GM11168 (cell line): ENCODE measurements around the gene CADM4.
"Not testable (repeated sequence)": the region's sequence is repeated elsewhere in the genome, so short reads cannot be mapped to it uniquely, and the experiment has no call there.

Experiments
- in situ Hi-C: fragments of 300-500 bp; cut with MboI; formaldehyde crosslinking; loops from one replicate; pipeline ENCODE4 v1.12.0; 2022; ENCODE audit warnings: low sequenced_read_pairs; ENCODE audit not compliant: unreplicated experiment

The CADM4 gene, protein sequence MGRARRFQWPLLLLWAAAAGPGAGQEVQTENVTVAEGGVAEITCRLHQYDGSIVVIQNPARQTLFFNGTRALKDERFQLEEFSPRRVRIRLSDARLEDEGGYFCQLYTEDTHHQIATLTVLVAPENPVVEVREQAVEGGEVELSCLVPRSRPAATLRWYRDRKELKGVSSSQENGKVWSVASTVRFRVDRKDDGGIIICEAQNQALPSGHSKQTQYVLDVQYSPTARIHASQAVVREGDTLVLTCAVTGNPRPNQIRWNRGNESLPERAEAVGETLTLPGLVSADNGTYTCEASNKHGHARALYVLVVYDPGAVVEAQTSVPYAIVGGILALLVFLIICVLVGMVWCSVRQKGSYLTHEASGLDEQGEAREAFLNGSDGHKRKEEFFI

GRCh38 chr19:43639519-43640423 is at the start of gene CADM4:
Gene CADM4 (minus strand): TSS chr19:43639850. CDS start chr19:43639790, 60 bp downstream.
- in situ Hi-C loops: no loop called here

DNA sequence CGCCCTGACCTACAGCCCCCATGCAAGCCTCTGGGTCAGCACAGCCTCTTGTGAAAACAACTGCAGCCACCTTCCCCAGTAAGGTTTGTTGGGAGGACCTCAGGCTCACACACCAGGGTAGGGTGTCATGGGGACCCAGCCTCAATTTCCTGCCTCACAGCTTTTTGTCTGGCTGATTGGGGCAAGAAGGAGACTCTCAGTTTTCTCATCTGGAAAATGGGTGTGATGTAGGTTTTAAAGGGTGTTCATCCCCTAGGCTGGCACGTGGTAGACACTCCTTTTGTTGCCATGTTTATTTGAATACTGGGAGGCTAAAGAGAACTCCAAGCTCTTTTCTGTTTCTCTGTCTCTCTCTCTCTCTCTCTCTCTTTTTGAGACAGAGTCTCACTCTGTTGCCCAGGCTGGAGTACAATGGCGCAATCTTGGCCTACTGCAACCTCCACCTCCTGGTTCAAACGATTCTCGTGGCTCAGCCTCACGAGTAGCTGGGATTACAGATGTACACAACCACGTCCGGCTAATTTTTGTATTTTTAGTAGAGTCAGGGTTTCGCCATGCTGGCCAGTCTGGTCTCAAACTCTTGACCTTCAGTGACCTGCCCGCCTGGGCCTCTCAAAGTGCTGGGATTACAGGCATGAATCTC is 48.5 kb upstream of the CADM4 start:
- in situ Hi-C loops: no loop called here

GRCh38 chr19:43687660-43687997 is 48.0 kb upstream of the CADM4 start:
- in situ Hi-C loops: no loop called here

- in situ Hi-C loops: no loop called here
These were observed 44.7 kb upstream of the CADM4 start for GRCh38 chr19:43684326-43684725.

DNA sequence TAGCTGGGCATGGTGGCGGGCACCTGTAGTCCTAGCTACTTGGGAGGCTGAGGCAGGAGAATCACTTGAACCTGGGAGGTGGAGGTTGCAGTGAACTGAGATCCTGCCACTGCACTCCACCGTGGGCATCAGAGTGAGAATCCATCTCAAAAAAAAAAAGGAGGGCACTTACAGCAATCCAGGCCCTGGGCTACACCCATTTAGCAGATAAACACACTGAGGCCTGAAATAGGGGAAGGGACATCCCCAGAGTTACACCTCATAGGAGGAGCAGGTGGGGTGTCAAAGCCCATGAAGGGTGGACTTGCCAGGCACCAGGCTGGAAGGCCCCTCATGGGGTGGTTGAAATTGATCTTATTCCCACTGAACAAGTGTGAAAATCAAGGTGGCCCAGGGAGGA is 44.3 kb upstream of the CADM4 start:
- in situ Hi-C loops: no loop called here

DNA sequence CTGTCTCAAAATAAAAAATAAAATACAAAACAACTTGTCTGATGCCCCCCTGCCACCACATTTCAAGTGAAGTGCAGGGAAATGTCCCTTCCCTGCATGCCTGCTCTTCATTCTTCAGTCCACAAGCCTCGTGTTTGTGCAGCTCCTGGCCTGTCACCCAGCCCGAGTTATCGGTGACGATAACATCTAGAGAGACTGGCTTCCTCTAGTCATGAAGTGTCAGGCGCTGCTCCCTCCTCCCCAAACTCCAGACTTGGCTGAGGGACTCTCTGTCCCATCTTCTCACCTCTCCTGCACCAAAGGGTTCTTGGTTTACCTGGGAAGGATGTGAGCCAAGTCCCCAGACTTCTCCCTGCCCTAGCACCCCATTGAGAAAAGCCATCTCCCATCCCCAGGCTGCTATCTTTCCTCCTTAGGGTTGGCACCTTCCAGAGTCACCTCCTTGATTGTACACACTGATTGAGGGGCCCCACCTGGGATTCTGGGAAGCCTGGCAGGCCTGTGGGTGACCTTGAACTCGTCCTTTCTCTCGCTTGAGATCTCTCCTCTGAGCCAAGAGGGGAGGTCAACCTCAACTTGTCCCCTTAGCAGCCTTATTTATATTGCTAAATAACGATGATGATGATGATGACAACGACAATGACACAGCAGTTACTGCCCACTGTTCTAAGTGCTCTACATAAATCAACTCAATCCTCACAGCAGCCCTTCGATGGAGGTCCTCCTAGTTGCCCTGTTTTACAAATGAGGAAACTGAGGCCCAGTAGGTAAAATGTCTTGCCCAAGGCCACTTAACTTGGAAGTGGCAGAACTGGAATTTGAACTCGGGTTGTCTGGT is 43.4 kb upstream of the CADM4 start:
- in situ Hi-C loops: no loop called here

DNA sequence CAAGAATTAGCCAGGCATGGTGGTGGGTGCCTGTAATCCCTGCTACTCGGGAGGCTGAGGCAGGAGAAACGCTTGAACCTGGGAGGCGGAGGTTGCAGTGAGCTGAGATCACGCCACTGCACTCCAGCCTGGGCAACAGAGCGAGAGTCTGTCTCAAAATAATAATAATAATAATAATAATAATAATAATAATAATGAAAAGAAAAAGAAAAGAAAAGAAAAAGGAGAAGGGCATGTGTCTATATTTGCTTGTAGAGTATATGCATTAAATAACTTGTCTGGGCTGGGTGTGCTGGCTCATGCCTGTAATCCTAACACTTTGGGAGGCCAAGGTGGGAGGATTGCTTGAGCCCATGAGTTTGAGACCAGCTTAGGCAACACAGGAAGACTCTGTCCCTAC is 42.6 kb upstream of the CADM4 start:
- in situ Hi-C loops: not testable (repeated sequence)

- in situ Hi-C loops: no loop called here
These were observed 42.2 kb upstream of the CADM4 start for GRCh38 chr19:43681821-43682220.

DNA sequence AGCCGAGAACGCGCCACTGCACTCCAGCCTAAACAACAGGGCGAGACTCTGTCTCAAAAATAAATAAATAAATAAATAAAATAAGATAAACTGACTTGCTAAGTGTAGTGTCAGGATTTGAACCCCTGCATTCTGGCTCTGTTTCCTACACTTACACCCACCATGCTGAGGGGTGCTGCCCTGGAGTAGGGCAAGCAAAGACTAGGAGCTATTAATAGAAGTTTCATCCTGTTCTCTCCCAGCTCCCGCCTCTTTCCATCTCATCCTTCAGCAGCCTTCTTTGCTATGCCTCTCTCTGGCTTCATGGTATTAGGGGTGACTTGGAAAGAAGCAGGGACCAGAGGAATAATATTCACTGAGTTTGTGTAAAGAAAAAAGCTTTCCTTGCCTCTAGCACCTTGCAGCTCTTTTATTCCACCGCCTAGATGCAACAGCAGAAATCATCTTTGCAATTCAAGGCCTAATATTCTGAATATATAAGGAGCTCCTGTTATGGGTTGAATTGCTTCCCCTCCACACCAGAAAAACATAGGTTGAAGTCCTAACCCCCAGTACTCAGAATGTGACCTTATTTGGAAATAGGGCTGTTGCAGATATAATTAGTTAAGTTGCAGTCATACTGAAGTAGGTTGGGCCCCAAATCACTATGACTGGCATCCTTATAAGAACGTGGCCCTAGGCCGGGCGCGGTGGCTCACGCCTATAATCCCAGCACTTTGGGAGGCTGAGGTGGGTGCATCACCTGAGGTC is 39.0 kb upstream of the CADM4 start:
- in situ Hi-C loops: no loop called here

DNA sequence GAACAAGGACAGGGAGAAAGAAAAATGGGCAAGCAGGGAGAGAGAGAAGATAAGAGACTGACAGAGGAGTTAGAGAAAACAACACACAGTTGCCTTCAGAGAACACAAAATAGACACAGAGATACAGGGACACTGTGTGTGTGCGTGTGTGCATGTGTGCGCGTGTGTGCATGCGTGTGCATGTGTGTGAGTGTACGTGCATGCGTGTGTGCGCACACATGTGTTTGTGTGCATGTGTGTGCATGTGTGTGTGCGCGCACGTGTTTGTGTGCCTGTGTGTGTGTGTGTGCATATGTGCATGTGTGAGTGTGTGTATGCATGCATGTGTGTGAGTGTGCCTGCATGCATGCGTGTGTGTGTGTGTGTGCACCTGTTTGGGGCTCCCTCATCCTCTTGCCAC is 36.3 kb upstream of the CADM4 start:
- in situ Hi-C loops: no loop called here

GRCh38 chr19:43675269-43675879 is 35.7 kb upstream of the CADM4 start:
- in situ Hi-C loops: no loop called here

GRCh38 chr19:43674596-43674995 is 34.9 kb upstream of the CADM4 start:
- in situ Hi-C loops: no loop called here

DNA sequence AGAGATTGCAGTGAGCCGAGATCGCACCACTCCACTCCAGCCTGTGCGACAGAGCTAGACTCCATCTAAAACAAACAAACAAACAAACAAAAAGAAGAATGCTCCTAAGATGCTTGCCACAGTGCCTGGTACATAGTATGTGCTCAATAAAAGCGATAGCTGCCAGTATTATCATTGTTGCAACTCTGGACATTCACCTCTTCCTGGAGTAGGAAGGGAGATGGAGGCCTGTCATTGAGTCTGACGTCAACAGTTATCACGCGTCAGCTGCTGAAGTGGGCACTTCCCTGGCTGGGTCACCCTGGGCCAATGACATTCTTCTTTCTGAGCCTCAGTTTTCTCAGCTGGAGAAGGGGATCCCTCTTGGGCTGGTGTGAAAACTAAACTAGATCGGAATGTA is 34.5 kb upstream of the CADM4 start:
- in situ Hi-C loops: no loop called here

DNA sequence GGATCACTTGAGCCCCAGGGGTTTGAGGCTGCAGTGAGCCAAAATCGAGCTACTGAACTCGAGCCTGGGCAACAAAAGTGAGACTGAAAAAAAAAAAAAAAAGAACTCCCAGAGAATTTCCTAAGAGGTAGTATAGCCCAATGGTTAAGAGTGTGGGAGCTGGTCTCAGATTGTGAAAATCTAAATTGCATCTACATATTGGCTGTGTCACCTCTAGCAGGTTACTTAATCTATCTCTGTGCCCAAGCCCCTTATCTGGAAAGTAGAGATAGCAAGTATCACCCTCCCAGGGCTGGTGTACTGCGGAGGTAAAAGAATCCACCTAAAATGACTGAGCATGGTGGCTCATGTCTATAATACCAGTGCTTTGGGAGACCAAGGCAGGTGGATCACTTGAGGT is 34.0 kb upstream of the CADM4 start:
- in situ Hi-C loops: no loop called here

DNA sequence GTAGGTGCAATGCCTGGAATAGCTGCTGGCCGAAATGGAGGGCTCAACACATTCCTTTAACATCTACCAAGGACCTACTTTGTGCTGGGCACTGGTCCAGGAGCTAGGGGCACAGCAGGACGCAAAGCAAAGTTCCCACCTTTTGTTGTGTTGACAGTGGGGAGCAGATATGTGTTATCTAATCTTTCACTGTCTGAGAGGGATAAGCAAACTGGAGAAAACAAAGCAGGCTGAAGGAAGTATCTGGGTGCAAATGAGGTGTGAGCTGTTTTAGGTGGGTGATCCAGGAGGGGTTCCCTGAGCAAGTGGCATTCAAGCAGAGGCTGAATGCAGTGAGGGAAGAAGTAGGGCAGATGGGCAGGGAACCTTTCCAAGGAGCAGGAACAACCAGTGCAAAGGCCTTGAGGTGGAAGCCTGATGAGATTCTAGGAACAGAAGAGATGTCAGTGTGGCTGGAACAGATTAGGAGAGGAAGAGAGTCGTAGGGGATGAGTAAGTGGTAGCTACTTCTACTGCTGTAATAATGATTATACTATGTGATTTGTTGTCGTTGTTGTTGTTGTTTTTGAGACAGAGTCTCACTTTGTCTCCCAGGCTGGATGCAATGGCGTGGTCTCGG is 32.5 kb upstream of the CADM4 start:
- in situ Hi-C loops: no loop called here

DNA sequence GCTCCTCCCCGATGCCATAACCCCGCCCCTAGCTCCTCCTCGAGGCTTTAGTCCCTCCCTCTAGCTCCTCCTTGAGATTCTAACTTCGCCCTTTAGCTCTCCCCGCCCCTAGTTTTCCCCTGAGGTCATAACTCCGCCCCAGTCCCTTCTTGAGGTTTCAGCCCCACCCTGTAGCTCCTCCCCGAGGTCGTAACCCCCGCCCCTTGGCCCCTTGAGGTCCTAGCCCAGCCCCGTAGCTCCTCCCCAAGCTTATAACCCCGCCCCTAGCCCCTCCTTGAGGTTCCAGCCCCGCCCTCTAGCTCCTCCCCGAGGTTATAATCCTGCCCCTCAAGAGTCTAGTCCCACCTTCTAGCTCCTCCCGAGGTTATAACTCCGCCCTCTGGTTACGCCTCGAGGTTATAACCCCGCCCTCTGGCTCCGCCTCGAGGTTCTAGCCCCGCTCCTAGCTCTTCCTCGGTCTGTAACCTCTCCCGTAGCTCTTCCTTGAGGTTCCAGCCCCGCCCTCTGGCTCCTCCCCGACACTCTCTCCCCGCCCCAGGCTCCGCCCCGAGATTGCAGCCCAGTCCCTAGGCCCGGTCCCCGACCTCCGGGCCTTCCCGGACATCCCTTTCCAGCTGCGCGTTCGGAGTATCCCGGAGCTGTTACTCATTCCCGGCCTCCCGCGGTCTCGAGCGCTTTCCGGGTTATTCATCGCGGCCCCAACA is 28.9 kb upstream of the CADM4 start:
- in situ Hi-C loops: no loop called here

- in situ Hi-C loops: no loop called here
These were observed 28.3 kb upstream of the CADM4 start for GRCh38 chr19:43667876-43668405.
